DOHH2 (cell line): ENCODE data around the gene MYO10.

Experiments used
- H3F3A ChIP-seq: fragments of 200-600 bp; sonication (generic), shearing (Covaris generic); 2 replicates; pipeline ENCODE4 v1.6.0; 2016; ENCODE audit warnings: antibody characterized with exemption, mild to moderate bottlenecking; ENCODE audit not compliant: control insufficient read depth, insufficient read depth
- H3K27ac ChIP-seq: fragments of 200-600 bp; sonication (generic); 2 replicates; pipeline ENCODE4 v1.5.1; 2014; ENCODE audit warnings: low read depth, mild to moderate bottlenecking, low read length, moderate library complexity
- H3K27me3 ChIP-seq: fragments of 200-600 bp; sonication (generic); 2 replicates; pipeline ENCODE4 v1.6.1; 2014; ENCODE audit warnings: mild to moderate bottlenecking, low read length, mixed read lengths; ENCODE audit not compliant: control insufficient read depth
- H3K36me3 ChIP-seq: fragments of 200-600 bp; sonication (generic); 2 replicates; pipeline ENCODE4 v1.6.1; 2014; ENCODE audit warnings: mild to moderate bottlenecking, low read length, moderate library complexity, mixed read lengths; ENCODE audit not compliant: control insufficient read depth
- H3K4me1 ChIP-seq: fragments of 200-600 bp; sonication (generic); 2 replicates; pipeline ENCODE4 v1.6.1; 2014; ENCODE audit warnings: mild to moderate bottlenecking, low read length, mixed read lengths; ENCODE audit not compliant: control insufficient read depth
- H3K4me2 ChIP-seq: fragments of 200-600 bp; sonication (generic); 2 replicates; pipeline ENCODE4 v1.6.0; 2014; ENCODE audit warnings: mild to moderate bottlenecking, low read length, moderate library complexity
- H3K4me3 ChIP-seq: fragments of 200-600 bp; sonication (generic); 2 replicates; pipeline ENCODE4 v1.5.1; 2014; ENCODE audit warnings: mild to moderate bottlenecking, low read length, mixed read lengths
- H3K79me2 ChIP-seq: fragments of 200-600 bp; sonication (generic); 2 replicates; pipeline ENCODE4 v1.6.1; 2014; ENCODE audit warnings: mild to moderate bottlenecking, low read length, mixed read lengths; ENCODE audit not compliant: control insufficient read depth
- H3K9me2 ChIP-seq: fragments of 200-600 bp; sonication (generic); replicated peaks from 2 replicates; pipeline ENCODE4 v1.6.1; 2014; ENCODE audit warnings: mild to moderate bottlenecking, low read length, mixed read lengths; ENCODE audit not compliant: control insufficient read depth
- H3K9me3 ChIP-seq: fragments of 200-600 bp; sonication (generic); 2 replicates; pipeline ENCODE4 v1.6.1; 2014; ENCODE audit warnings: antibody characterized with exemption, low read length, mixed read lengths; ENCODE audit not compliant: control insufficient read depth, insufficient read depth
- H4K20me1 ChIP-seq: fragments of 200-600 bp; sonication (generic); 2 replicates; pipeline ENCODE4 v1.6.0; 2014; ENCODE audit warnings: low read depth, mild to moderate bottlenecking, antibody characterized with exemption, low read length, moderate library complexity; ENCODE audit not compliant: control insufficient read depth, insufficient read depth
- EZH2phosphoT487 ChIP-seq: fragments of 200-600 bp; sonication (generic); IDR thresholded peaks from 2 replicates; pipeline ENCODE4 v1.6.1; 2017; ENCODE audit warnings: borderline replicate concordance, mild to moderate bottlenecking, antibody characterized with exemption, low read length, moderate library complexity, mixed read lengths
- TF ChIP-seq, protein P1 (sequence below): fragments of 200-600 bp; sonication (generic); IDR thresholded peaks from one replicate; pipeline ENCODE4 v1.5.1; 2014; ENCODE audit warnings: antibody characterized with exemption, mild to moderate bottlenecking, low read depth, low read length; ENCODE audit not compliant: poor library complexity, severe bottlenecking

The MYO10 gene

DNA sequence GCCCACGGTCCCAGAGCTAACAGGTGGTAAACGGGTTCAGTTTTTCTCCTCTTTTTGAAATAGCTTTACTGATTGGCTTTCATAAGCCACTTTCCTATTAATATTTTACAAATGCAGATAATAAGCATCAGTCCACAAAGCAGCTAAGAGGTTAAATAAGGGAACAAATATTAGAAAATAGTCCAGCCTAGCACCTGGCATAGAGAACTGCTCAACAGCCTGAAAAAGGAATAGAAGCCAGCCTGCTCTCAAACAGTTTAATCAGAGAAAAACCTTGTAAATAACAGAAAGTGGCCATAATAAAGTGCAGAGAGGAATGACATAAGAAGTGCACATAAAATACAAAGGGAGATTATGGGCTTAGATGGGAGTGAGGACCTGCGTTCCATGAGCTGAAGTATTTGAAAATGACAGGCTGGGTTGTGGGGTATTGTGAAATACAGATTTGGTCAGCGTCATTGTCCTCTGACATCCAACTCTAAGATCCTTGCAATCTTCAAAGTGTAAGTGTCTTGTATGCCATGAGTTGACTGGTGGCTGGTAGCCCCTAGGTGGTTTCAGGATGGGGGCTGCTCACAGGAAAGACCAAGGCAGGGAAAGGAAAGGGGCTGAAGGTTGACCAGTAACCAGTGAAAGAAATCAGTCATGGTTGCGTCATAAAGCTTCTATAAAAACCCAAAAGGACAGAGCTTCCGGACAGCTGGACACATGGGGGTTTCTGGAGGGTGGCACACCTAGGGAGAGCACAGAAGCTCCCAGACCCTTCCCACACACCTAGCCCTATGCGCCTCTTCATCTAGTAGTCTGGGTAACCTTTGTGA lies 32.4 kb downstream of the MYO10 start:
- Histone ChIP-seq H3K27me3 (no peaks in the 10 kb centered on the region), H3K4me1 (no peaks in the 10 kb centered on the region), H3K4me2 (no peak overlapping the region), H3K79me2 (no peaks in the 10 kb centered on the region), H3K27ac (no peak overlapping the region), H3K9me3 (no peaks in the 10 kb centered on the region), H4K20me1 (no peaks in the 10 kb centered on the region), H3K36me3 (no peaks in the 10 kb centered on the region), H3F3A (no peaks in the 10 kb centered on the region), H3K4me3 (no peak overlapping the region), H3K9me2 (no peaks in the 10 kb centered on the region)
- no peak for TF ChIP-seq EZH2phosphoT487
- TF ChIP-seq, protein P1, sequence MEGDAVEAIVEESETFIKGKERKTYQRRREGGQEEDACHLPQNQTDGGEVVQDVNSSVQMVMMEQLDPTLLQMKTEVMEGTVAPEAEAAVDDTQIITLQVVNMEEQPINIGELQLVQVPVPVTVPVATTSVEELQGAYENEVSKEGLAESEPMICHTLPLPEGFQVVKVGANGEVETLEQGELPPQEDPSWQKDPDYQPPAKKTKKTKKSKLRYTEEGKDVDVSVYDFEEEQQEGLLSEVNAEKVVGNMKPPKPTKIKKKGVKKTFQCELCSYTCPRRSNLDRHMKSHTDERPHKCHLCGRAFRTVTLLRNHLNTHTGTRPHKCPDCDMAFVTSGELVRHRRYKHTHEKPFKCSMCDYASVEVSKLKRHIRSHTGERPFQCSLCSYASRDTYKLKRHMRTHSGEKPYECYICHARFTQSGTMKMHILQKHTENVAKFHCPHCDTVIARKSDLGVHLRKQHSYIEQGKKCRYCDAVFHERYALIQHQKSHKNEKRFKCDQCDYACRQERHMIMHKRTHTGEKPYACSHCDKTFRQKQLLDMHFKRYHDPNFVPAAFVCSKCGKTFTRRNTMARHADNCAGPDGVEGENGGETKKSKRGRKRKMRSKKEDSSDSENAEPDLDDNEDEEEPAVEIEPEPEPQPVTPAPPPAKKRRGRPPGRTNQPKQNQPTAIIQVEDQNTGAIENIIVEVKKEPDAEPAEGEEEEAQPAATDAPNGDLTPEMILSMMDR: no peak

DNA sequence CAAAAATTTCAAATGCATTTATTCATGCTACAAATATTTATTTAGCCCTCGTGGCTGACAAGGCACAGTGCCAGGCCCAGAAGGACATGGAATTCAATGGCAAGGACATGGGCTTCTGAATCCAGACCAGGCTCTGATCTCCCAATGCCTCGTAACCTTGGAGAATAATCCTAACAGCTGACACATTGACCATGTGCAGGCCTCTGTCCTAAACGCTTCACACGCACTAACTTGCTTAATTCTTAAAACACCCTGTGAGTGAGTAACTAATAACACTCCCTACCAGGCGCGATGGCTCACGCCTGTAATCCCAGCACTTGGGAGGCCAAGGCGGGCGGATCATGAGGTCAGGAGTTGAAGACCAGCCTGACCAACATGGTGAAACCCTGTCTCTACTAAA lies 33.2 kb downstream of the MYO10 start:
- no peaks in the 10 kb centered on the region for H3K9me2 ChIP-seq
- H4K20me1 ChIP-seq: no peaks in the 10 kb centered on the region
- no peaks in the 10 kb centered on the region for H3F3A ChIP-seq
- no peaks in the 10 kb centered on the region for H3K9me3 ChIP-seq
- no peak overlapping the region for H3K27ac ChIP-seq
- TF ChIP-seq EZH2phosphoT487: no peak
- TF ChIP-seq, protein P1: no peak
- no peaks in the 10 kb centered on the region for H3K4me1 ChIP-seq
- H3K79me2 ChIP-seq: no peaks in the 10 kb centered on the region
- H3K27me3 ChIP-seq: no peaks in the 10 kb centered on the region
- H3K4me3 ChIP-seq: no peak overlapping the region
- no peaks in the 10 kb centered on the region for H3K36me3 ChIP-seq
- no peak overlapping the region for H3K4me2 ChIP-seq

DNA sequence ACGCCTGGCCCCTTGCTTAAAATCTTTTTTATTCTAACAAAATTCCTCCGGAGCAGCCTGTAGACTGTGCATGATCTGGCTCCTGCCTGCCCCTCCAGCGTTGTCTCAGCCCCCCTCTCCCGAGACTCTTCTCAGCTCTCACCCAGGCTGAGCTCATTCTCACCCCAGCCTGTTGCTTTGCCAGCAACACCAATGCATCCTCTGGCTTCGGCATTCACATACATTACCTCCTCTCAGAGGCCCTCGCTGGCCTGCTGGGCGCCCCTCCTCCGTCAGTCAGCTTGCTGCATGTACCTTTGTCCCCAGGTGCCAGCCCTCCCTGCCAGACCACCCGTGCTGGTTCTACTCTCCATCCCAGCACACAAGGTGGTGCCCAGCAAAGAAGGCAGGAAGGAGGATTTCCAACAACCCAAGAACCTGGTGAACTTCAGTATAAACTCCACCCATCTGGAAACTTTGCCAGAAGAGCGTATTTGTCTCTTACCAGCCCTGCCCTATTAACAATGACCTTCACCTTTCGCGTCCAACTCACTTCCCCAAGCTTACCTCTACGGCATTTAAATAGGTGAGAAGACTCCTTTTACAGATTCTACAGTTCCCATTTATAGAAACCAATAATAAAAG lies 35.0 kb downstream of the MYO10 start:
- Histone ChIP-seq H3K4me1 (no peaks in the 10 kb centered on the region), H4K20me1 (no peaks in the 10 kb centered on the region), H3K4me2 (no peak overlapping the region), H3K4me3 (no peak overlapping the region), H3K27me3 (no peaks in the 10 kb centered on the region), H3F3A (no peaks in the 10 kb centered on the region), H3K79me2 (no peaks in the 10 kb centered on the region), H3K36me3 (no peaks in the 10 kb centered on the region), H3K9me2 (no peaks in the 10 kb centered on the region), H3K9me3 (no peaks in the 10 kb centered on the region), H3K27ac (no peak overlapping the region)
- TF ChIP-seq, protein P1: no peak
- no peak for TF ChIP-seq EZH2phosphoT487
